GM04504 (cell line): ENCODE results near the gene VDR.
"Not testable (repeated sequence)": the region's sequence is repeated elsewhere in the genome, so short reads cannot be mapped to it uniquely, and the experiment has no call there.

Experiments used
- DNase-seq: peaks from one replicate; pipeline ENCODE4 v3.0.0-alpha.2; 2012; ENCODE audit warnings: low read depth

The VDR gene

GRCh38 chr12:47812797-47813510 lies 91.8 kb downstream of the VDR start:
- peak; percentile 58 for DNase-seq

GRCh38 chr12:47811581-47812484 lies 93.0 kb downstream of the VDR start:
- DNase-seq, result peak; percentile 66

GRCh38 chr12:47811072-47811396 lies 93.8 kb downstream of the VDR start:
- DNase-seq, result no peak

- not testable (repeated sequence) for DNase-seq
These were observed 95.3 kb downstream of the VDR start for GRCh38 chr12:47809518-47809917.

- no peak for DNase-seq
These were observed 96.0 kb downstream of the VDR start for GRCh38 chr12:47808574-47809365.

- DNase-seq, result no peak
These were observed 96.7 kb downstream of the VDR start for GRCh38 chr12:47808050-47808449.

GRCh38 chr12:47807338-47807737 lies 97.5 kb downstream of the VDR start:
- DNase-seq, result no peak

- no peak for DNase-seq
These were observed 99.4 kb downstream of the VDR start for GRCh38 chr12:47805417-47805816.

- DNase-seq, result no peak
These were observed 100.6 kb downstream of the VDR start for GRCh38 chr12:47804171-47804570.

GRCh38 chr12:47803191-47803875 lies 101.5 kb downstream of the VDR start:
- no peak for DNase-seq

GRCh38 chr12:47802312-47802711 lies 102.5 kb downstream of the VDR start:
- DNase-seq, result no peak

- DNase-seq, result no peak
These were observed 102.9 kb downstream of the VDR start for GRCh38 chr12:47801904-47802246.

- DNase-seq, result no peak
These were observed 103.5 kb downstream of the VDR start for GRCh38 chr12:47801170-47801903.

GRCh38 chr12:47800582-47800981 lies 104.2 kb downstream of the VDR start:
- no peak for DNase-seq

GRCh38 chr12:47799357-47799955 lies 105.3 kb downstream of the VDR start:
- no peak for DNase-seq

GRCh38 chr12:47798382-47798948 lies 106.3 kb downstream of the VDR start:
- no peak for DNase-seq

- DNase-seq, result no peak
These were observed 107.4 kb downstream of the VDR start for GRCh38 chr12:47797441-47797840.

- DNase-seq, result no peak
These were observed 108.9 kb downstream of the VDR start for GRCh38 chr12:47795814-47796411.

GRCh38 chr12:47795121-47795813 lies 109.5 kb downstream of the VDR start:
- DNase-seq, result no peak

- DNase-seq, result no peak
These were observed 110.1 kb downstream of the VDR start for GRCh38 chr12:47794679-47795078.
